Measurements from ENCODE around the gene SMNDC1.
"Not testable (repeated sequence)": the region's sequence is repeated elsewhere in the genome, so short reads cannot be mapped to it uniquely, and the experiment has no call there.

Gene SMNDC1

DNA sequence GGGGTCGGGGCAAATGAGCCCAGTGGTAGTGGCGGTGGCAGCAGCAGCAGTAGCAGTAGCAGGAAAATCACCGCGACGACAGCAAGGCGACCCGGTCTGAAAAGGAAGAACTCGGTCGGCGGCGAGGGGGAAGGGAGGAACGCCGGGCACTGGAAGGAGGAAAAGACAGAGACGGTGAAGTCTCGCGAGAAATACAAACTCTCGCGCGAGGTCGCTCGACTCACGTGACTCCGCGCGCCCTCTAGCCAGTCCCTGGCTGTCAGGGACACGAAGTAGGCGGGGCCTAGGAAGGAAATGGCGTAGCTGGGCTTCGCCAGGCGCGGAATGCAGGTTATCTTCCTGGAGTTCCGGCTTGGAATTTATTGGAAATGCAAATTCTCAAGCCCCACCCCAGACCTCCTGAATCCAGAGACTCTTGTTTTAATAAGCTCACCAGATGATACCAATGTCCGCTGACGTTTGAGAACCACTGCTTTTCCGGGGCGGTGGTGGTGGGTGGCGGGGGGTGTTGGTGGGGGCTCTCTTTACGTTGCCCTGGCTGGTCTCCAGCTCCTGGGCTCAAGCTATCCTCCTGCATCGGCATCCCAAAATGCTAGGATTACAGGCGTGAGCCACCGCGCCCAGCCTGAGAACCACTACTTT is at the start of gene SMNDC1:
TSS of gene SMNDC1 (minus strand) at position 141 of the 642 bp plus-strand sequence. CDS start 1,333 bp downstream, outside the sequence.
- peak within 1 kb of the TSS; percentile 76 for H3K4me3 ChIP-seq (ENCODE audit: low read depth, low read length)

- no peak overlapping the region for H3K4me3 ChIP-seq (ENCODE audit: low read depth, low read length)
Observed at GRCh38 chr10:110354322-110354766, 49.6 kb upstream of the SMNDC1 start.

DNA sequence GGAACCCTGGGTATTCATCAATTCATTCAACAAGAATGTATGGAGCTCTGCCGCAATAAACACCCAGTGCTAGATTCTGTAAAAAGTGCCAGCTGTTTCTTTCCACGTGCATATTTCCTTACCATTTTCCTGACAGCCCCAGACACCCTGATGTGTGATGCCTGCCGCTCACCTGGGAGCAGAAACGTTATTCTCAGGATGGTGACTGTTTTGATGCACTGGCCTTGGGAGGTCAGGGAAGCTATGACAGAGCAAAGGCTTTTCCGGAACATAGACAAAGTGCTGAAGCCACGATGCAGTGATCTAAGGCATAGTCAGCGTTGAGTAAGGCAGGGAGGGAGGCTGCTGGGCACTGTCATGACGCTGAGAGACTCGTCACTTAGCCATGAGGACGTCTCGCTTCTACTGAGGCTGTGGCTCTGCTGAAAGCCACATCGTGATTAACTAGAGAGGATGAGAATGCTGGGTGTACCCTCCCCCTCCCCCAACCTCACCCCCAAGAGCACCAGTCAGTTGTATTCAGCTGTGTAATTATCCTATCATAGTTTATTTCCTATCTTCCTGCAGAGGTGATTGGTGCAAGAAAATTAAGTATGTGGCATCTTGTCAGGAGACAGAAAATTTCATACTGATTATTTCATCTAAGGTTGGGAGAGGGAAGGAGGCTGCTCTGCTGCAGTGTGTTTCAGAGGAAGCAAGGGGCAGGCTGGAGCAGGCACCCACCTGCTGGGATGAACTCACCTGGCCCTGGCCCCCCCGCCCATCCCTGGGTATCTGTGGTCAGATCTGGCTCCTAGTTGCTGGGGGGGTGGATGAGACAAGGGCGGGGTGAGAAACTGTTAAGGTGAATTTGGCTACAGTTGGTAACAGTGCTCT is 48.8 kb upstream of the SMNDC1 start:
- no peak overlapping the region for H3K4me3 ChIP-seq (ENCODE audit: low read depth, low read length)

GRCh38 chr10:110352930-110353243 is 48.2 kb upstream of the SMNDC1 start:
- no peak overlapping the region for H3K4me3 ChIP-seq (ENCODE audit: low read depth, low read length)

DNA sequence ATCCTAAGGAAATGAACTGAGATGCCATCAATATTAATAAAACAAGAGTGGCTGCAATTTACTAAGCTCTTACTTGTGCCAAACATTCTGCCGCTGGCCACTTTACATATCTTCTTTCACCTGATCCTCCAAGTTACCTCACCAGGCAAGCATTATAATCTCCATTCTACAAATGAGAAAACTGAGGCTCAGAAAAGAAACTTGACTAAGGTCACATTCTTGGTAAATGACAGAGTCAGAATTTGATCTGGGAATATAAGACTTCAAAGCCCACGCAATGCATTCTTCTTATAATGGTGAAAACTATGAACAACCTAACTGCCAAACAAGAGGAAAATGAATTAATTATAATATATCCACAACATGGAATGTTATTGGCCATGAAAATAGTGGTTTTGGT is 46.1 kb upstream of the SMNDC1 start:
- H3K4me3 ChIP-seq (ENCODE audit: low read depth, low read length) = no peak overlapping the region

GRCh38 chr10:110349831-110350230 is 45.1 kb upstream of the SMNDC1 start:
- H3K4me3 ChIP-seq (ENCODE audit: low read depth, low read length) = no peak overlapping the region

DNA sequence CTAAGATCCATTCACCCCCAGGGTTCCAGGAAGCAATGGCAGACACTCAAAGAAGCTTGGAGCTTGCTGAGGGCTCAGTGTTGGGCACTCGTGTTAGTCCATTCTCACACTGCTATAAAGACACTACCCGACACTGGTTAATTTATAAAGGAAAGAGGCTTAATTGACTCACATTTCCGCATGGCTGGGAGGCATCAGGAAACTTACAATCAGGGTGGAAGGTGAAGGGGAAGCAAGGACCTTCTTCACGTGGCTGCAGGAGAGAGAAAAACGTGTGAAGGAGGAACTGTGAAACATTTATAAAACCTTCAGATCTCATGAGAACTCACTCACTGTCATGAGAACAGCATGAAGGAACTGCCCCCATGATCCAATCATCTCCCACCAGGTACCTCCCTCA is 44.7 kb upstream of the SMNDC1 start:
- no peak overlapping the region for H3K4me3 ChIP-seq (ENCODE audit: low read depth, low read length)

- no peak overlapping the region for H3K4me3 ChIP-seq (ENCODE audit: low read depth, low read length)
Observed at GRCh38 chr10:110348336-110348735, 43.6 kb upstream of the SMNDC1 start.

GRCh38 chr10:110346914-110347313 is 42.2 kb upstream of the SMNDC1 start:
- no peak overlapping the region for H3K4me3 ChIP-seq (ENCODE audit: low read depth, low read length)

GRCh38 chr10:110345286-110345685 is 40.6 kb upstream of the SMNDC1 start:
- H3K4me3 ChIP-seq (ENCODE audit: low read depth, low read length) = no peak overlapping the region

GRCh38 chr10:110344622-110345021 is 39.9 kb upstream of the SMNDC1 start:
- H3K4me3 ChIP-seq (ENCODE audit: low read depth, low read length) = no peak overlapping the region

DNA sequence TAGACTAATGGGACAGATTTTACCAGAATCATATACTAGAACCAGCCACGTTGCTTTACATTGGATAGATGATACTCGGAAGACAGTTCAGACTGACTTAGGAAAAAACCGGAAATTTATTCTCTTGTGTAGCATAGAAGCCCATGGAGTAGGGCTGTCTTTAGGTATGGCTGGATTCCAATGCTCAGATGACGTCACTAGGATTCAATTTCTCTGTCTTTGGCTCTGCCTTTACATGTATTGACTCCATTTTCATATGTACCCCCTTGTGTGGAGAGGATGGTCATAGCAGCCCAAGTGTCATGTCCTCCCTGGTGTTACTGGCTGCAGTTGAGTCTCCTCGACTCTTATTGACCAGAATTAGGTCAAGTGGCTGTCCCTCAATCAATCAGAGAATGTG is 39.2 kb upstream of the SMNDC1 start:
- H3K4me3 ChIP-seq (ENCODE audit: low read depth, low read length) = no peak overlapping the region

GRCh38 chr10:110340816-110341215 is 36.1 kb upstream of the SMNDC1 start:
- H3K4me3 ChIP-seq (ENCODE audit: low read depth, low read length) = no peak overlapping the region

- no peak overlapping the region for H3K4me3 ChIP-seq (ENCODE audit: low read depth, low read length)
Observed at GRCh38 chr10:110340122-110340521, 35.4 kb upstream of the SMNDC1 start.

DNA sequence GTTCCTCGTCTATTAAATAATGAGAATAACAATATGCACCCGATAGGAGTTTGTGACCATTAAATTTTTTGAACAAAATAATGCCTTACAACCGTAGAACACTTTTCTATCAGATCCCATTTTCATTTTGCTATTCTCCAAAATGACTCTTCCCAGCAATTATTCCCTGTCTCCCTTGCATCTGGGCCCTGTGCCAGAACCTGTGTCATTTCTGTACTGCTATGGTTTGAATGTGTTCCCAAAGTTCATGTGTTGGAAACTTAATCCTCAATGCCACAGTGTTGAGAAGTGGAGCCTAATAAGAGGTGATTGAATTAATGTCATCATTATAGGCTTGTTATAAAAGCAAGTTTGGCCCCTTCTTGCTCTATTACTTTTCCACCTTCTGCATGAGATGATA is 33.2 kb upstream of the SMNDC1 start:
- H3K4me3 ChIP-seq (ENCODE audit: low read depth, low read length) = no peak overlapping the region

DNA sequence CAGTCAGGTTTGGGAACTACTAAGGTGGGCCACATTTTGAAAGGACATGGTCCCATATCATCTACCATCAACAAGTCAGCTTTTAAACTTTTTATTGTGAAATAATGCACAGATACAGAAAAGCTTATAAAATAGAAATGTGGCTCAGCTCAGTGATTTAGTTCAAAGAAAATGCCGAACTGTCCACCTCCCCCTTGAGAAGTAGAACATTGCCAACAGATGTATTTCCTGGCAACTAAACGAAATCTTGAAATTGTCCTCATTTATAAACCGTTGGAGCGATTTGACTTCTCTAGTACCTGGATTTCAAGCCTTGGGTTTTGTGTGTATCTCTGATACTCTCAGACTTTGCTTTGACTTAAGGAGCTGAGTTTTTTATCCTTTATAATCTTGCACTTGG is 32.7 kb upstream of the SMNDC1 start:
- no peak overlapping the region for H3K4me3 ChIP-seq (ENCODE audit: low read depth, low read length)

DNA sequence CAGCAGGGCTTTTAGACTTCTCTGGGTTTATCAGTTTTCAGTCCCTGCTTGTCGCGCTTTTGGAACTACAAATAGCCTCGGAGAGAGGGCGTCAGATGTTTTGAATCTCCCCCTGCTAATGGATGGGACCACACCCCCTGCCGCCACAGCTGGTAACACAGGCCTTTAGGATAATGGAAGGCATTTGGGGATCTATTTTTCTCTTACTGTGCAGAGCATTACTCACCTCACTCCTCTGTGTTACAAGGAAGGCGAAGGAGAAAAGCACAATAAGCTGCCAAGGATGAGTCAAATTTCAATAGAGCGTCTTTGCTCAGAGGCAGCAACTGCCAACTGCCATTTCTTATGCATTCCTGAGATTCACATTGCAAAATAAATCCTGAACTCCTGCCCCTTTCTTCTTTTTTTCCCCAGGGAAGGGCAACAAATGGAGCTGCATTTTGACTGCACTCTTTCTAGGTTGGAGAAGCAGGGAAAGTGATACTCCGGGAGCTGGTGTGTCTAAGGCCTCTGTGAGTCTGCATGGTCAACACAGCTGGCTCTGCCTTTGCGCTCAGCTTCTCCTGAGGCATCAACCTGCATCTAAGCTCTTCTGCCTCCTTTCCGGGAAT is 31.5 kb upstream of the SMNDC1 start:
- no peak overlapping the region for H3K4me3 ChIP-seq (ENCODE audit: low read depth, low read length)

DNA sequence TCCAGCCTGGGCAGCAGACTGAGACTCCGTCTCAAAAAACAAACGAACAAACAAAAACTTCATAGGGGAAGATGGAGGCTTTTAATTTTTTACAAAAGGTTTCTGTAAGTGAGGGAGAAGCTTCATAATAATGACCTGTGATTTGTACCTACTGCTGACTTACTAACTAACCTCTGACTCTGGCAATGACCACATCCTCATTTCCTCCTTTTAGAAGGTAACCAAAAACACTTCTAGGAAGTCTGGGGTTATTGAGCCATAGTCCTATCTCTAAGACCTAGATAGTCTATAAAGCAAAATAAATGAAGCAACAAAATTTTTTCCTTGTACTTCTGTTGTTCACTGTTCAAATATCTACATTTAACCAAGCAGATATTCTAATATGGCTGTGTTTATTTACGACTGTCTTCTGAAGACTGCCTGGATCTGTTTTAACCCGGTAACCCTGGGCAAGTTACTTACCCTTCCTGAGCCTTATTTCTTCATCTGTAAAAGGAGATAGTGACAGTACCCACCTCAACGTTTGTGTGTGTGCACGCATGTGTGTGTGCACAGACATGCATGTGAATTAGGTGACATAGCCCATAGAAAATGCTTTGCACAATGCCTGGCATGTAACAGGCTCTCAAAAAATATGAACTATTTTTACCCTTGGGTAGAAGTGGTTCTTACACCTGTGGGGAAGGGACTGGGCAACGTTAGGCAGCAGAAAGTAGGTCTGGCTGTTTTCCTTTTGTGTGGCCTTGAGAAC is 30.8 kb upstream of the SMNDC1 start:
- H3K4me3 ChIP-seq (ENCODE audit: low read depth, low read length) = no peak overlapping the region

- no peak overlapping the region for H3K4me3 ChIP-seq (ENCODE audit: low read depth, low read length)
Observed at GRCh38 chr10:110334061-110334656, 29.4 kb upstream of the SMNDC1 start.

DNA sequence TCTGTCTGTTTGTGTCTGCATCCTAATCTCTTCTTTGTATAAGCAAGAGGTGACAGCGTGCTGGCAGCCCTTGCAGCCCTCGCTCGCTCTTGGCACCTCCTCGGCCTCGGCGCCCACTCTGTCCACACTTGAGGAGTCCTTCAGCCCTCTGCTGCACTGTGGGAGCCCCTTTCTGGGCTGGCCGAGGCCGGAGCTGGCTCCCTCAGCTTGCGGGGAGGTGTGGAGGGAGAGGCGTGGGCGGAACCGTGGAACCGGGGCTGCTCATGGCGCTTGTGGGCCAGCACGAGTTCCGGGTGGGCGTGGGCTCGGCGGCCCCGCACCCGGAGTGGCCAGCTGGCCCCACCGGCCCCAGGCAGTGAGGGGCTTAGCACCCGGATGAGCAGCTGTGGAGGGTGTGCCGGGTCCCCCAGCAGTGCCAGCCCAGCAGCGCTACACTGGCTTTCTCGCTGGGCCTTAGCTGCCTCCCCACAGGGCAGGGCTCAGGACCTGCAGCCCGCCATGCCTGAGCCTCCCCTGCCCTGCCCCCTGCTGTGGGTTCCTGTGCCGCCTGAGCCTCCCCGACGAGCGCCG is 26.6 kb upstream of the SMNDC1 start:
- not testable (repeated sequence) for H3K4me3 ChIP-seq (ENCODE audit: low read depth, low read length)

DNA sequence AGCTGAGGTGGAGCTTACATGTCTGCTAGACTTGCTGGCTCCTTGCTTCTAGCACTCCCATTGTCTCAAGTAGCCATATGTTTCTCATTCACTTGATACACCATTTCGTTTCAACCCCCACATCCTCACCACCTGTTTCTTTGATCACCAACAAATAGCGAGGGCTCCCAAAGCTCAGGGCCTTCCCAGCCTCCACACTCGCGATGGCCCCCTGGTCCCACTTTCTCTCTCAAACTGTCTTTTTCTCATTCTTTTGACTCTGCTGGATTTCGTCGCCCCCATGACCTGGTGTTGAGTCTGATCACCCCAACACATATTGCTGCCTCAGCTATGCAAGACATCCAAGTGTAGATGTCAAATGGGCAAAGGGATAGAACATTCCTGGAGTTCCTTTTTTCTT is 26.0 kb upstream of the SMNDC1 start:
- no peak overlapping the region for H3K4me3 ChIP-seq (ENCODE audit: low read depth, low read length)
